Breast epithelium (tissue), 3 donors: ENCODE results near the gene ATP11C.

ENCODE experiments used
- CTCF ChIP-seq, 3 donors: fragments of 450-650 bp; IDR thresholded peaks; one replicate each; pipeline ENCODE4 v1.5.1; 2016 to 2017; ENCODE audit warnings: antibody characterized with exemption in 3 of 3, mild to moderate bottlenecking in 3 of 3, moderate library complexity in 3 of 3
- POLR2A ChIP-seq: fragments of 450-650 bp; IDR thresholded peaks from one replicate; pipeline ENCODE4 v1.6.1; 2016; ENCODE audit warnings: antibody characterized with exemption, mild to moderate bottlenecking, moderate library complexity
- POLR2AphosphoS5 ChIP-seq, 3 donors: sonication (generic); formaldehyde crosslinking; IDR thresholded peaks; one replicate each; pipeline ENCODE4 v1.6.1; 2017; ENCODE audit warnings: antibody characterized with exemption in 3 of 3

GRCh38 chrX:139798701-139799100, 134.2 kb downstream of the ATP11C start:
- no peak for TF ChIP-seq CTCF (IDR thresholded peaks at IDR 0.05)
- TF ChIP-seq POLR2AphosphoS5 (IDR thresholded peaks at IDR 0.05): no peak
- TF ChIP-seq POLR2A: no peak
